ENCODE measurements around the gene NUP210. TPM values are rescaled to one million over a fixed set of nuclear protein-coding genes. Genes with fewer than 3 reads are reported as not detected.

NUP210 gene
- total RNA-seq, 1 donor from 2014 or later = 3.0 TPM

GRCh38 chr3:13325892-13326443, 94.2 kb downstream of the NUP210 start:
- no peaks in the 10 kb centered on the region for H3K36me3 Mint-ChIP-seq (ENCODE audit: low read depth, unreplicated experiment)
- no peak for TF ChIP-seq CTCF (IDR thresholded peaks at IDR 0.05; ENCODE audit: unreplicated experiment)
- H3K9me3 Mint-ChIP-seq (ENCODE audit: unreplicated experiment) = no peaks in the 10 kb centered on the region
- H3K4me3 Mint-ChIP-seq (ENCODE audit: unreplicated experiment) = no peak overlapping the region
- H3K27me3 Mint-ChIP-seq (ENCODE audit: unreplicated experiment) = peaks cover 9% of the 10 kb centered on the region
- H3K4me1 Mint-ChIP-seq (ENCODE audit: unreplicated experiment) = no peaks in the 10 kb centered on the region
- H3K27ac Mint-ChIP-seq (ENCODE audit: unreplicated experiment) = no peak overlapping the region
- no peak for DNase-seq (ENCODE audit: low spot score)

- Mint-ChIP-seq H3K27me3 (ENCODE audit: unreplicated experiment) (peaks cover 9% of the 10 kb centered on the region), H3K4me1 (ENCODE audit: unreplicated experiment) (no peaks in the 10 kb centered on the region), H3K9me3 (ENCODE audit: unreplicated experiment) (no peaks in the 10 kb centered on the region), H3K4me3 (ENCODE audit: unreplicated experiment) (no peak overlapping the region), H3K27ac (ENCODE audit: unreplicated experiment) (no peak overlapping the region), H3K36me3 (ENCODE audit: low read depth, unreplicated experiment) (no peaks in the 10 kb centered on the region)
- no peak for TF ChIP-seq CTCF (IDR thresholded peaks at IDR 0.05; ENCODE audit: unreplicated experiment)
- no peak for DNase-seq (ENCODE audit: low spot score)
These were observed 95.2 kb downstream of the NUP210 start for GRCh38 chr3:13324835-13325501.

- H3K36me3 Mint-ChIP-seq (ENCODE audit: low read depth, unreplicated experiment) = no peaks in the 10 kb centered on the region
- no peaks in the 10 kb centered on the region for H3K4me1 Mint-ChIP-seq (ENCODE audit: unreplicated experiment)
- H3K4me3 Mint-ChIP-seq (ENCODE audit: unreplicated experiment) = no peak overlapping the region
- peaks cover 8% of the 10 kb centered on the region for H3K27me3 Mint-ChIP-seq (ENCODE audit: unreplicated experiment)
- DNase-seq (ENCODE audit: low spot score) = no peak
- no peaks in the 10 kb centered on the region for H3K9me3 Mint-ChIP-seq (ENCODE audit: unreplicated experiment)
- H3K27ac Mint-ChIP-seq (ENCODE audit: unreplicated experiment) = no peak overlapping the region
- TF ChIP-seq CTCF (IDR thresholded peaks at IDR 0.05; ENCODE audit: unreplicated experiment) = no peak
These were observed 96.3 kb downstream of the NUP210 start for GRCh38 chr3:13323822-13324221.

- no peaks in the 10 kb centered on the region for H3K4me1 Mint-ChIP-seq (ENCODE audit: unreplicated experiment)
- no peak for TF ChIP-seq CTCF (IDR thresholded peaks at IDR 0.05; ENCODE audit: unreplicated experiment)
- peaks cover 8% of the 10 kb centered on the region for H3K27me3 Mint-ChIP-seq (ENCODE audit: unreplicated experiment)
- no peak overlapping the region for H3K4me3 Mint-ChIP-seq (ENCODE audit: unreplicated experiment)
- H3K36me3 Mint-ChIP-seq (ENCODE audit: low read depth, unreplicated experiment) = peaks cover 2% of the 10 kb centered on the region
- no peak overlapping the region for H3K27ac Mint-ChIP-seq (ENCODE audit: unreplicated experiment)
- no peaks in the 10 kb centered on the region for H3K9me3 Mint-ChIP-seq (ENCODE audit: unreplicated experiment)
- no peak for DNase-seq (ENCODE audit: low spot score)
These were observed 97.8 kb downstream of the NUP210 start for GRCh38 chr3:13322324-13322723.

- Mint-ChIP-seq H3K36me3 (ENCODE audit: low read depth, unreplicated experiment) (peaks cover 4% of the 10 kb centered on the region), H3K9me3 (ENCODE audit: unreplicated experiment) (no peaks in the 10 kb centered on the region), H3K4me3 (ENCODE audit: unreplicated experiment) (no peak overlapping the region), H3K4me1 (ENCODE audit: unreplicated experiment) (no peaks in the 10 kb centered on the region), H3K27me3 (ENCODE audit: unreplicated experiment) (peaks cover 10% of the 10 kb centered on the region), H3K27ac (ENCODE audit: unreplicated experiment) (no peak overlapping the region)
- no peak for DNase-seq (ENCODE audit: low spot score)
- no peak for TF ChIP-seq CTCF (IDR thresholded peaks at IDR 0.05; ENCODE audit: unreplicated experiment)
These were observed 100.4 kb downstream of the NUP210 start for GRCh38 chr3:13319564-13320220.
